ENCODE results near the gene PGGT1B.

PGGT1B gene

GRCh38 chr5:115179394-115180164, 83.1 kb downstream of the PGGT1B start:
- no peak for DNase-seq (ENCODE audit: low read depth)

- DNase-seq (ENCODE audit: low read depth): no peak
These were observed 83.7 kb downstream of the PGGT1B start for GRCh38 chr5:115179030-115179393.

GRCh38 chr5:115170929-115171510, 91.7 kb downstream of the PGGT1B start:
- DNase-seq (ENCODE audit: low read depth): no peak

- no peak for DNase-seq (ENCODE audit: low read depth)
These were observed 92.3 kb downstream of the PGGT1B start for GRCh38 chr5:115170134-115170928.

- peak; percentile 65 for DNase-seq (ENCODE audit: low read depth)
These were observed 93.1 kb downstream of the PGGT1B start, which contains the start of gene TRIM36 for GRCh38 chr5:115169487-115170133. Gene TRIM36 (minus strand): TSS chr5:115169908. CDS start chr5:115169634, 274 bp downstream.

GRCh38 chr5:115168829-115169486, 93.7 kb downstream of the PGGT1B start:
- no peak for DNase-seq (ENCODE audit: low read depth)

- DNase-seq (ENCODE audit: low read depth): no peak
These were observed 95.8 kb downstream of the PGGT1B start for GRCh38 chr5:115166744-115167393.

GRCh38 chr5:115165790-115166189, 96.9 kb downstream of the PGGT1B start:
- DNase-seq (ENCODE audit: low read depth): no peak

- no peak for DNase-seq (ENCODE audit: low read depth)
These were observed 101.7 kb downstream of the PGGT1B start for GRCh38 chr5:115160975-115161475.
